GM12878 (cell line): ENCODE measurements around the gene ELP4. TPM values are rescaled to one million over a fixed set of nuclear protein-coding genes. Genes with fewer than 3 reads are reported as not detected.

Source experiments
- ATAC-seq: fragments of 200-7000 bp; cut with Tn5 transposase; 3 replicates; pipeline ENCODE4 v1.9.1; 2020; ENCODE audit warnings: mild to moderate bottlenecking, moderate library complexity
- BruUV-seq: library from RNA; stranded (reverse); fragments of 400-500 nt; replicated peaks from 2 replicates; lab custom pipeline; 2021; lab: Mats Ljungman, UMichigan
- CTCF ChIA-PET: fragments of 300-600 bp; sonication (Branson Sonifier 250); formaldehyde crosslinking; extraction: SDS; loops from one replicate; lab custom pipeline; 2021; ENCODE audit warnings: inconsistent platforms; lab: Yijun Ruan, JAX
- POLR2A ChIA-PET: fragments of 350-600 bp; formaldehyde crosslinking; extraction: SDS; loops from one replicate; lab custom pipeline; 2021; ENCODE audit warnings: inconsistent platforms; lab: Charles Lee
- RAD21 ChIA-PET: fragments of 300-600 bp; sonication (Branson Sonifier 250); formaldehyde crosslinking; loops from one replicate; lab custom pipeline; 2023; ENCODE audit warnings: antibody characterized with exemption; ENCODE audit not compliant: unreplicated experiment; lab: Charles Lee
- SMC1A ChIA-PET: fragments of 300-600 bp; sonication (Branson Sonifier 250); formaldehyde crosslinking; loops from one replicate; lab custom pipeline; 2023; ENCODE audit not compliant: unreplicated experiment, uncharacterized antibody; lab: Charles Lee
- DNase-seq: peaks from one replicate; pipeline ENCODE4 v3.0.0-alpha.2; 2011; ENCODE audit warnings: low read depth, low spot score
- FAIRE-seq: peaks from 3 replicates; lab custom pipeline; 2011; peaks lifted over from hg19 to GRCh38; lab: Jason Lieb, UNC
- H2AFZ ChIP-seq: 2 replicates; pipeline ENCODE4 v1.6.0; 2011; ENCODE audit warnings: low read depth, low read length, control low read depth; ENCODE audit not compliant: control insufficient read depth
- H3K27ac ChIP-seq: 2 replicates; pipeline ENCODE4 v1.5.1; 2011; ENCODE audit warnings: control low read depth; ENCODE audit not compliant: control insufficient read depth, insufficient read depth
- H3K27me3 ChIP-seq, 2 experiments: replicated peaks in 1 of 2; 2 replicates each; pipeline versions ENCODE4 v1.6.0 to v1.6.1; 2011; ENCODE audit warnings: low read length in 1 of 2; ENCODE audit not compliant: control insufficient read depth in 2 of 2, insufficient read depth in 2 of 2
- H3K36me3 ChIP-seq, 2 experiments: 2 replicates each; pipeline ENCODE4 v1.5.1; 2011; ENCODE audit warnings: low read length in 1 of 2; ENCODE audit not compliant: control insufficient read depth in 2 of 2, insufficient read depth in 2 of 2
- H3K4me1 ChIP-seq: 2 replicates; pipeline ENCODE4 v1.6.1; 2011; ENCODE audit warnings: mild to moderate bottlenecking, low read length, moderate library complexity, mixed read lengths; ENCODE audit not compliant: control insufficient read depth, insufficient read depth
- H3K4me2 ChIP-seq: 2 replicates; pipeline ENCODE4 v1.6.0; 2011; ENCODE audit warnings: control low read depth; ENCODE audit not compliant: control insufficient read depth, insufficient read depth
- H3K4me3 ChIP-seq: fragments of 200-600 bp; sonication (generic); 2 replicates; pipeline ENCODE4 v1.5.1; 2016
- H3K79me2 ChIP-seq: 2 replicates; pipeline ENCODE4 v1.6.0; 2011; ENCODE audit warnings: low read length; ENCODE audit not compliant: control insufficient read depth, insufficient read depth
- H3K9ac ChIP-seq: 2 replicates; pipeline ENCODE4 v1.8.0; 2011; ENCODE audit warnings: low read length, control low read depth, mixed read lengths; ENCODE audit not compliant: control insufficient read depth, insufficient read depth
- H3K9me3 ChIP-seq: replicated peaks from 3 replicates; pipeline ENCODE4 v1.5.1; 2011; ENCODE audit warnings: mild to moderate bottlenecking, low read length; ENCODE audit not compliant: control insufficient read depth, insufficient read depth
- H4K20me1 ChIP-seq: 2 replicates; pipeline ENCODE4 v1.6.0; 2011; ENCODE audit not compliant: control insufficient read depth, insufficient read depth
- ATF7 ChIP-seq: fragments of 450-650 bp; IDR thresholded peaks from 2 replicates; pipeline ENCODE4 v1.6.1; 2016; ENCODE audit warnings: low read depth, mild to moderate bottlenecking
- BRCA1 ChIP-seq: IDR thresholded peaks from 2 replicates; pipeline ENCODE4 v1.6.1; 2011; ENCODE audit warnings: low read depth, low read length, improper control_type of control experiment
- DPF2 ChIP-seq: fragments of 450-650 bp; IDR thresholded peaks from 2 replicates; pipeline ENCODE4 v1.6.1; 2017; ENCODE audit warnings: mild to moderate bottlenecking
- IKZF1 ChIP-seq: fragments of 450-650 bp; conservative IDR thresholded peaks from 2 replicates; pipeline ENCODE4 v1.6.1; 2017; ENCODE audit warnings: antibody characterized with exemption, mild to moderate bottlenecking
- IKZF2 ChIP-seq, 2 experiments: fragments of 450-650 bp; IDR thresholded peaks; 2 replicates each; pipeline ENCODE4 v1.6.1; 2017; ENCODE audit warnings: mild to moderate bottlenecking in 2 of 2, moderate library complexity in 2 of 2
- MTA2 ChIP-seq: fragments of 450-650 bp; IDR thresholded peaks from 2 replicates; pipeline ENCODE4 v1.6.1; 2016; ENCODE audit warnings: low read depth, mild to moderate bottlenecking, moderate library complexity
- MYC ChIP-seq: IDR thresholded peaks from 2 replicates; pipeline ENCODE4 v1.6.1; 2011; ENCODE audit warnings: mild to moderate bottlenecking, low read length, moderate library complexity, inconsistent platforms; ENCODE audit not compliant: insufficient read depth, insufficient replicate concordance, insufficient read length, severe bottlenecking
- NBN ChIP-seq: fragments of 450-650 bp; IDR thresholded peaks from 2 replicates; pipeline ENCODE4 v1.6.1; 2016
- NR2F1 ChIP-seq: fragments of 450-650 bp; conservative IDR thresholded peaks from 2 replicates; pipeline ENCODE4 v1.6.1; 2017; ENCODE audit warnings: mild to moderate bottlenecking
- PAX5 ChIP-seq: IDR thresholded peaks from 2 replicates; pipeline ENCODE4 v1.6.1; 2011; ENCODE audit warnings: low read depth, low read length, borderline replicate concordance
- PAX8 ChIP-seq: fragments of 450-650 bp; IDR thresholded peaks from 2 replicates; pipeline ENCODE4 v1.6.1; 2017; ENCODE audit warnings: mild to moderate bottlenecking, moderate library complexity
- RELB ChIP-seq: fragments of 450-650 bp; IDR thresholded peaks from 2 replicates; pipeline ENCODE4 v1.6.1; 2017; ENCODE audit warnings: low read depth, mild to moderate bottlenecking, moderate library complexity
- ZNF24 ChIP-seq: fragments of 450-650 bp; IDR thresholded peaks from 2 replicates; pipeline ENCODE4 v1.6.1; 2017; ENCODE audit warnings: antibody characterized with exemption, mild to moderate bottlenecking
- in situ Hi-C: fragments of 300-500 bp; cut with MboI; formaldehyde crosslinking; loops from 9 replicates; pipeline ENCODE4 v1.14.3; 2018; ENCODE audit warnings: mixed read lengths
- intact Hi-C: fragments of 100-400 bp; cut with micrococcal nuclease; formaldehyde crosslinking; loops from one replicate; pipeline ENCODE4 v1.14.2; 2022; ENCODE audit not compliant: unreplicated experiment
- polyA plus RNA-seq, 11 experiments: library from polyadenylated mRNA; depleted of rRNA in 4 of 11; unstranded in 6 of 11; stranded (reverse) in 5 of 11; fragments of >200 nt; fragmentation: Nextera tagmentation in 4 of 11; fragmentation: Illumina TruSeq in 1 of 11; extraction: Ambion mirVana in 4 of 11; extraction: Trizol in 1 of 11; gene quantifications; 1 replicate in 1 of 11; 2 replicates in 10 of 11; pipeline versions ENCODE4 v1.2.1 to v1.2.3, GENCODE V29; 2011 to 2016; ENCODE audit warnings: inconsistent platforms in 2 of 11, missing spikeins in 2 of 11, low read depth in 1 of 11
- total RNA-seq, 4 experiments: library from RNA; depleted of rRNA in 3 of 4; stranded (reverse); fragments of >200 nt in 3 of 4; fragmentation: Illumina TruSeq in 1 of 4; extraction: Trizol in 1 of 4; gene quantifications; 2 replicates each; pipeline versions ENCODE4 v1.2.1 to v1.2.3, GENCODE V29; 2013 to 2021

The ELP4 gene
- total and polyA plus RNA-seq, 10 of the 15 experiments (the other 5 are each of a cell fraction or from before 2014, with no cell fraction given), result 17.7 to 36.1 (median 27.0) TPM

- no peak for TF ChIP-seq NBN
- peak; percentile 97 for TF ChIP-seq MTA2
- TF ChIP-seq NR2F1, result peak; percentile 80
- 0 out of 2 replicates have a peak, but pooled peaks have one; percentile 36 for TF ChIP-seq PAX8
- TF ChIP-seq RELB, result peak; percentile 29; the same call in 1 of the 2 replicates
- TF ChIP-seq IKZF2 (IDR thresholded peaks at IDR 0.05), result peak; percentile 43 to 49; a peak in 2 of 4 replicates
- TF ChIP-seq MYC, result no peak
- TF ChIP-seq PAX5, result peak; percentile 25; the same call in 1 of the 2 replicates
- TF ChIP-seq IKZF1, result 0 out of 2 replicates have a peak, but pooled peaks have one; percentile 19
- 0 out of 2 replicates have a peak, but pooled peaks have one; percentile 54 for TF ChIP-seq DPF2
- TF ChIP-seq BRCA1, result no peak
- TF ChIP-seq ATF7, result peak; percentile 37; the same call in 1 of the 2 replicates
- peak; percentile 77 for TF ChIP-seq ZNF24
- Histone ChIP-seq H2AFZ (no peak overlapping the region), H3K79me2 (no peaks in the 10 kb centered on the region), H3K27me3 (no peaks in the 10 kb centered on the region), H4K20me1 (no peaks in the 10 kb centered on the region), H3K27ac (no peak overlapping the region), H3K9ac (no peak overlapping the region), H3K4me1 (peaks cover 14% of the 10 kb centered on the region), H3K4me3 (no peak overlapping the region), H3K36me3 (no peaks in the 10 kb centered on the region), H3K9me3 (no peaks in the 10 kb centered on the region), H3K4me2 (0 out of 2 replicates have a peak overlapping the region, but pooled peaks have one; percentile 60)
- ATAC-seq, result peak; percentile 78
- no peak for FAIRE-seq
- ChIA-PET POLR2A (no interaction called here), SMC1A (interaction anchor here (1.2 to 3.1 kb wide), 2 partner anchors 9 to 11 kb away, joined by 5 to 31 read pairs; no protein-coding TSS in a partner anchor), CTCF (interaction anchor here (1.5 to 3.9 kb wide), 4 partner anchors 9 to 525 kb away, joined by 4 to 44 read pairs (median 7); no protein-coding TSS in a partner anchor), RAD21 (interaction anchor here (1.1 to 1.2 kb wide), 4 partner anchors 8 to 170 kb away, joined by 3 to 5 read pairs (median 3); no protein-coding TSS in a partner anchor)
- BruUV-seq, result no TSS peak
- in situ Hi-C loops (no loop called here), intact Hi-C loops (no loop called here)
- no peak for DNase-seq
Observed at GRCh38 chr11:31651208-31651607, 141.6 kb downstream of the ELP4 start.
